NCI-H345 (cell line): Measurements from ENCODE around the gene KRTAP12-1.
"Not testable (repeated sequence)": the region's sequence is repeated elsewhere in the genome, so short reads cannot be mapped to it uniquely, and the experiment has no call there.

Experiments used
- DNase-seq: peaks from one replicate; lab custom pipeline; 2025; lab: John Stamatoyannopoulos, UW

KRTAP12-1 gene

DNA sequence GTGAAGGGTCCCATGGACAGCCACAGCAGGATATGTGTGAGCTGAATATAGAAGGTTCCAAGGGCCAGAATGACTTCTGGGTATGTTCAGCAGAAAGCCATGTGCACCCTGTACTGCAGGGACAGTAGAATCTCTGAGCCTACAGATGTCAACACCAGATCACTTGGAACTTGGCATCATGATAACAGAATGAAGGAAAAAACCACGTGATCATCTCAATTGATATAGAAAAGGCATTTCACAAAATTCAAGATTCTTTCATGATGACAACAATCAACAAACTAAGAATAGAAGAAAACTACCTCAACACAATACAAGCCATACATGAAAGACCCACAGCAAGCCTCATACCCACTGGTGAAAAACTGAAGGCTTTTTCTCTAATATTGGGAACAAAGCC is 14.4 kb downstream of the KRTAP12-1 start:
- no peak for DNase-seq

DNA sequence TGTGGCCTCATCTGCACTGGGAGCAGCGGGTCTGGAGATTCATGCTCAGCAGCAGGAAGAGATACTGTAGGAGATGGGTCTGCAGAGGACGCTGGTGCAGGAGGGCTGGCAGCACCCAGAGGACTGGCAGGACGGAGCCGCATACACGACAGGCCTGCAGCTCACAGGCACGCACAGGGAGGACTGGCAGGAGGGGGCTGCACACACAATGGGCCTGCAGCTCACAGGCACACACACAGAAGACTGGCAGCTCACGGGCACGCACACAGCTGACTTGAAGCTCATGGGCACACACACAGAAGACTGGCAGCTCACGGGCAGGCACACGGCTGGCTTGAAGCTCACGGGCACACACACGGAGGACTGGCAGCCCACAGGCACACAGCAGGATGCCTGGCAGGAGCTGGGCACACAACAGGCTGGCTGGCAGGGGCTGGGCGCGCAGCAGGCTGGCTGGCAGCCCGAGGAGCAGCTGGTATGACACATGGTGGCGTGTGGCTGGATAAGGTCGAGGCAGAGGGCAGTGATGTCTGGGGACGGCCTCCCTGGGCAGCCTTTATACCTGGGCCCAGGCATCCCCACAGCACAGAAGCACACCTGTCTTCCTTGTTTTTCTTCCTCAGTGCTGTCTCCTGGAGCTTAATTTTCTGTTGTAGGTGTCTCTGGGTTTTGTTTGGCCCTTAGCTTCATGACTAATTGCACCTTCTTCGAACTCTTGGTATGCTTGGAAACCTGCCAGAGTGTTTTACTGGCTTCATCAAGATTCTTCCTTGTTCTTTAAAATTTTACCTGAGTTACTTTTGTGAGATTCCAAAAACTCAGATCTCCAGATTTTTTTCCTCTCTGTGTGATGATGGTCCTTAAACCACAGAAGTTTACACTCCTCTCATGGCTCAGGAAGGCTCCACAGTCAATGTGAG is 15.3 kb downstream of the KRTAP12-1 start, which contains the start of gene KRTAP12-2:
TSS of gene KRTAP12-2 (minus strand) at position 527 of the 920 bp plus-strand sequence. CDS start at position 486, 41 bp downstream.
- DNase-seq: peak; percentile 86

DNA sequence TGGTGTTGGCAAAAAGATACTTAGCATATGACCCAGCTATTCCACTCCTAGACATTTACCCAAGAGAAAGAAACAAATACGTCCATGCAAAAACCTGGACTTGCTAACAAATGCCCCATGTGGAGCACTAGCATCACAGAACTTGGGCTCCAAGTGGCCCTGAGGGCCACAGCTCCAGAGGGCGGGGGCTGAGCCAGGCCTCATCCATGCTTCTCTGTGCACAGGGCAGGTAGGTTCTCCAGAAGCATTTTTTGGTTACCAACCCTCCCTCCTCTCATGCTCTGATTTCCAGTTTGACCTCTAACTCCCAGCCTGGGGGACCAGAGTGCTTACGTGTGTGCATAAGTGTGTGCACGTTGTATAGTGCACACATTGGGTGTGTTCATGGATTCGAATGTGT is 17.3 kb downstream of the KRTAP12-1 start:
- DNase-seq: no peak

DNA sequence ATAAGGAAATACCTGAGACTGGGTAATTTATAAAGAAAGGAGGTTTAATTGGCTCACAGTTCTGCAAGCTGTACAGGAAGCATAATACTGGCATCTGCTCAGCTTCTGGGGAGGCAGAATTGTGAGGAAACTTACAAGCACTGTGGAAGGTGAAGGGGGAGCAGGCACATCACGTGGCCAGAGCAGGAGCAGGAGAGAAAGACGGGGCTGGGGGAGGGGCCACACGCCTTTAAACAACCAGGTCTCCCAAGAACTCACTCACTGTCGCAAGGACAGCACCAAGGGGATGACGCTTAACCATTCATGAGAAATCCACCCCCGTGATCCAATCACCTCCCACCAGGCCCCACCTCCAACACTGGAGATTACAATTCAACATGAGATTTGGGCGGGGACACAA is 20.4 kb downstream of the KRTAP12-1 start:
- DNase-seq: not testable (repeated sequence)

DNA sequence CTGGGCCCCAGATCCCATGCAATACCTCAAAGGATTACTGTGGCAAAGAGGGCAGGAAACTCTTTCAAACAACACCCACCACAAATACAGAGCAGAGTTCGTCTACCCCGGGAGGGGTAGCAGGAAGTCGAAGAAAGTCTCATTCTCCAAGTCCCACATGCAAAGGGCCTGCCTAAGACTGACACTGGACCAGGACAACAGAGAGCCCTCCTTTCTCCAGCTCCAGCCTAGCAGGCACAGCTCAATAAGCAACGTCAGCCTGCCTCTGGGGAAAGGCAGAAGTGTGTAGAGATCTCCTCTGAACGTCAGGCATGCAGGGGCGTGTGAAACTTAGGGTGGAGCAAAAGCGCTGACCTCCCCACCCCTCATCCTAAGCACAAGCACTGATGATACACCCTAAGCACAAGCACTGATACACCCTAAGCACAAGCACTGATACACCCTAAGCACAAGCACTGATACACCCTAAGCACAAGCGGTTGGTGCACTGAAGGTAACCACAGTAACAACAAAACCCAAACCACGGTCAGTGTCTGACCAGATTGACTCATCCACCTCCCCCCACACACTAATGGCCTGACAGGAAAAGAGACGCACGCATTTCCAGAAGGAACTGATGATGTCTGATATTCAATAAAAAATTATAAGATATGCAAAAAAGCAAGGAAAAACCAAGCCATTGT is 22.9 kb downstream of the KRTAP12-1 start:
- DNase-seq: no peak

DNA sequence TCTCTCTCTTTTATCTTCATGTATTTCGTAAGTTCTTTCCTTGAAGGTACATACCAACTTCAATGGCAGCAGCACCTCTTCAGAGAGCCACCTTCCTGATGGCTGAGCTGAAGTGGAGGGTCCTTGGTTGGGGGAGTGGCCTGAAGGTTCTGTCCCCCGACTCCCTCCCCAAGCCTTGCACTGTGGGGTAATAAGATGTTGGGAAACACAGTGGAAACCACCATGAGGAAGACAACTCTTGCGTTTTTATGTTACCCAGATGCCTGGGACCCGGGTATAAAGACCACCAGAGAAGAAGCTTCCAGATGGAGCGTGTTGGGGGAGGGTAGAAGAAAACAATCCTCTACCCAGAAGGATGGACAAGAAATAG is 23.4 kb downstream of the KRTAP12-1 start:
- no peak for DNase-seq

DNA sequence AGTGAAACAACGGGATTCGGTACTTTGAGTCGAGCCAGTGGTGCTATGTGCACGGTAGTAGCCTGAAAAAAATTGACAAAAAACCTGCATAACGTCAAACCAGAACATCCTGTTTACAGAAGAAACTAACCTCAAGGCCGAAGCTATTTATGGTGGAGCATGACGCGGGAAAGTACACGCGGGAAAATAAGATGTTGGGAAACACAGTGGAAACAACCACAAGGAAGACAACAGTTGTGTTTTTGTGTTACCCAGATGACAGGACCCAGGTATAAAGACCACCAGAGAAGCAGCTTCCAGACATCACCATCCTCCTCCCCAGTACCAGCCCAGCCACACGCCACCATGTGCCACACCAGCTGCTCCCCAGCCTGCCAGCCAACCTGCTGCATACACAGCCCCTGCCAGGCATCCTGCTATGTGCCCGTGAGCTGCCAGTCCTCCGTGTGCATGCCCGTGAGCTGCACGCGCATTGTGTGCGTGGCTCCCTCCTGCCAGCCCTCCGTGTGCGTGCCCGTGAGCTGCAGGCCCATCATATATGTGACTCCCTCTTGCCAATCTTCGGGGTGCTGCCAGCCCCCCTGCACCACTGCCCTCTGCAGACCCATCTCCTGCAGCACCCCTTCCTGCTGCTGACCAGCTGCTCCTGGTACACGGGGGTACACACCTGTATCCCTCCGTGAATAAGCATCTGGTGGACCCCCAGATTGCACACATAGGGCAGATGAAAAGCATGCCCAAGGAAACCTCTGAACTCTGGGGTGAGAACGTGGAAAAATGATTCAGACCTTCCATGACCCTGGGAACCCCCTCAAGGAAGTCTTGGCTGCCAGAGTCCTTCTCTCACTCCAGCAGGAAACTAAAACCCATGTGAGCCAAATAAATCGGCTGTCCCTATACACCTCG is 24.1 kb downstream of the KRTAP12-1 start, which contains the start of gene KRTAP12-3:
TSS of gene KRTAP12-3 (plus strand) at position 298 of the 906 bp plus-strand sequence. CDS start at position 346, 48 bp downstream.
- no peak for DNase-seq

DNA sequence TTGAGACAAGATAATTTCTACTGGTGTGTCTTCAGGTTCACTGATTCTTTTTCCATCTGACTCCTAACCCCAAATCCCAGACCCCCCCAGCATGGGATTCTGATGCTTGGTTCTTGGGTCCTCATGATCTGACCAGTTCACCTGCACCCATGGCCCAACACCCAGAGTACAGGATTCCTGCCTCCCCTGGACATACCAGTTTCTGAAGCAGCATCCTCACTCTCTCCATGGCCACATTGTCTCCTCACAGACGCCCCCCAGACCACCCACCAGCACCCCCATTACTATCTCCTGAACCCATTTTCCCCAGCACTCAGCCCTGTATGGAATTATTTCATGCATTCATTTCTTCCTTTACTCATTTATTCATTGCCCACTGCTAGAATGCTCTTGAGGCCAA is 25.1 kb downstream of the KRTAP12-1 start:
- no peak for DNase-seq

DNA sequence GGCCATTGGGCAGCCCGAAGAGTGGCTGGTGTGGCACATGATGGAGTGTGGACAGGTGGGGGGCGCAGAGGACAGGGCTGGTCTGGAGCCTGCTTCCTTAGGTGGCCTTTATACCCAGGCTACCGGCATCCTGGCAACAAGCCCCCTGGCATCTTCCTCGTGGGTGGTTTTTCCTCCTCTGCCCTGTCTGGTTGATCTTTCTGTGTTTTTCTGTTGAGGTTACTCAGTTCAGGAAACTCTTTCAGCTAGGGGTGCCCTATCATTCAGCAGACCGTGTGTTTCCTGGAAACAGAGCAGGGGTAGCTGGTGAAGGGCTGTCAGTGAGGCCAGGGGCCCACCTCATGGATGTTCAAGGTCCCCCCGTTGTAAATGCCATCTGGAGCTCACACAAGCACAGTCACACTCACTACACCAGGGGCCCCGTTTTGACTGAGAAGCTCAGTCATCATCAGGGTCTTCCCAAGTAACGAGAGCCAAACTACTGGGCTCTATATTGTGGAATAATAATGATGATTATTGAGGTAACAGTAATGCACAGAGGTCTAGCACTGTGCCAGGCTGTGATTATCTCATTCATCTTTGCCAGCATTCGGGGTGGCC is 27.3 kb downstream of the KRTAP12-1 start, which contains the start of gene KRTAP12-4:
TSS of gene KRTAP12-4 (minus strand) at position 84 of the 600 bp plus-strand sequence. CDS start at position 39, 45 bp downstream.
- no peak for DNase-seq

DNA sequence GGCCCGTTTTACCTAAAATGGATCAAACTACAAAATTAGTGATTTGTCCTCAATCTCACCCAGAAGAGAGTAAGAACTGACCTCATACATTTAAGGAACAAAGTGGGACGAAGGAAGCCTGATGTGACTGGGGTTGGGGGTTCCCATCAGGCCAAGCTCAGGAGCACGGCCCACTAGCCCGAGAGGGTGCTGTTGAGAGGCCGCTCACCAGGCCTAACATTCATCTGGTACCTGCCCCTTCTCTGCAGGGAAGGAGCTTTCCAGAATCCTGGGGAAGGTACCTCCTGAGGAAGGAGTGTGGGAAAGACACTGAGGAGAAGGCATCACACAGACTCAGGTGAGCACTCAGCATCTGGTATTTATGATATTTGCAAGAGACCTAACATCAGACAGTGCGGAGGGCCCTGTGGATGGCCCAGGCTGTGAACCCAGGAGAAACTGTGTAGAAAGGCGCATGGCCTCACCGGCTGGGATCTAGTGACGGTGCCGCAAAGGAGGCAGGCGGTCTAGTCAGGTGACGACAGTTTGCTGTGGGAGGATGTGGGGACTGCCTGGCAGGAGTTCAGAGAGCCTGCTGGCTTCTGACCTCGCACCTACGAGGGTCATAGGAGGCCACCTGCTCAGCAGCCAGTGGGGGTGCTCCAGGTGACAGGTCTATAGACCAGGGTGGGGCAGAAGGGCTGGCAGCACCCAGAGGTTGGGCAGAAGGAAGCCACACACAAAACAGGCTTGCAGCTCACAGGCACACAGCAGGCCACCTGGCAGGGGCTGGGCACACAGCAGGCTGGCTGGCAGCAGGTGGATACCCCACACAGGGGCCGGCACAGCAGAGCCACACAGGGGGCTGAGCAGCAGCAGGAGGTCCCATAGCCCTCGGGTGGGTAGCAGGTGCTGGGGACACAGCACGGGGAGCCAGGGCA is 28.0 kb downstream of the KRTAP12-1 start:
- peak; percentile 91 for DNase-seq

DNA sequence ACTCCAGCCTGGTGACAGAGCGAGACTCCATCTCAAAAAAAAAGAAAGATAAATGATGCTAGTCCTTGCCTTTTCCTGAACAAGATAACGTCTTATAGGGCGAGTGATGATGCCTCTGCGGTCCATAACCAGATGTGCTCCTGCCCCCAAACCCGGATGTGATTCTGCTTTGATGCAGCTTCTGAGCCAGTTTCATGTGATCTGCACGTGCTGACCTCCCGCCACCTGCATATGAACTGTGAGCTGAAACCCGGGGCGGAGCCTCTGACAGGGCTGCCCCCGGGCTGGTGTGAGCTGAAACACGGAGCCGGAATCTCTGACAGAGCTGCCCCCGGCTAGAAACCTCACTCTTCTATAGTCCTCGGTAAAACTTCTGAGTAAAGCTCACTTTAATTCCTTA is 28.8 kb downstream of the KRTAP12-1 start:
- DNase-seq: peak; percentile 29

DNA sequence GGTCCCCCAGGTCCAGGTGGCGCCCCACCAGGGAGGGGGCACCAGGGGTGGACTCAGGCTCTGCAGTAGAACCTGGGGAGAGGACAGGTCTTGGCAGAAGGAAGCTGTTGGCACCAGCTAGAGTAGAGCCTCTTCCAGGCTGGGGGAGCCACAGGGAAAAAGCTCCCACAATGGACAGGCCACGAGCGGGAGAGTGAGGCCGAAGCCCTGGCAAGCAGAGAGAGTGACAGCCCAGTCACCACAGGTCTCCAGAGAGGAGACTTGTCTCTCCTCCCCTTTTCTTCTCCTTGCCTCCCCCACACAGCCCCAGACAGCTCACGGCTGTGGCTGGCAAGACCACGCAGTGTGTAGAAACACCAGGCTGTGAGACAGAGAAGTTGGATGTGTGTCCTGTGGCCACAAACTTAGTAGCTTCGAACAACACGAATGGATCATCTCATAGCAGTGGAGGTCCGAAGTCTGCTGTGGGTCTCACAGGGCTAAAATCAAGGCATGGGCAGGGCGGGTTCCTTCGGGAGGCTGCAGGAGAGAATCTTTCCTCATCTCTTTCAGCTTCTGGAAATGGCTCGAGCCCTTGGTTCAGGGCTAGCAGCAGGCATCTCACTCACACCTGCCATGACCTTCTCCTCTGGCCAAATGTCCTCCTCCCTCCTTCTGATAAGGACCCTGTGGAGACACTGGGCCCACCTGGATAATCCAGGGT is 30.8 kb downstream of the KRTAP12-1 start:
- DNase-seq: no peak

DNA sequence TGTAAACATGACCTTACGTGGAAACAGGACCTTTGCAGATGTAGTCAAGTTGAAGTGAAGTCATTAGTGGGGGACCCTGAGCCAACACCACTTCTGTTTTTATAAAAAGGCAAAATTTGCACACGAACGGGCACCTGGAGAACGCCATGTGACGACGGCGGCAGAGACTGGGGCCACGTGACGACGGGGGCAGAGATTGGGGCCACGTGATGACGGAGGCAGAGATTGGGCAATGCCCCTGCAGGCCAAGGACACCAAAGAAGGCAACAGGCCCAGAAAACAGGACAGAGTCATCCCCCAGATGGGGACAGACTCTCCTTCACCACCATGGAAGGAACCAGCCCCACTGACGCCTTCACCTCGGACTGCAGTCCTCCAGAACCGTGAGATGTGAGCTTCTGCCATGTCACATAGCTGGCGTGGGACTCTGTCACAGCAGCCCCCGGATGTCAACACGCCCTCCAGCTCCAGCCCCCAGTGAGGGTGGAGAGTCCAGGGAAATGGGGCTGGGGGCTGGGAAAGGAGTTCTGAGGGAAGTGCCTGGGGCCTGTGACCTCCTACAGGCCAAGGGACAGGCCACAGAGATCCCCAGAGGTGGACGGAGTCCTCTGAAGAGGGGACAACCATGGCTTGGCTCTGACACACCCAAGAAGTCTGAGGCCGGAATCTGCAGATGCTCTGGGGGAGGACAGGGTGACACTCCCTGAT is 31.5 kb downstream of the KRTAP12-1 start:
- DNase-seq: no peak

DNA sequence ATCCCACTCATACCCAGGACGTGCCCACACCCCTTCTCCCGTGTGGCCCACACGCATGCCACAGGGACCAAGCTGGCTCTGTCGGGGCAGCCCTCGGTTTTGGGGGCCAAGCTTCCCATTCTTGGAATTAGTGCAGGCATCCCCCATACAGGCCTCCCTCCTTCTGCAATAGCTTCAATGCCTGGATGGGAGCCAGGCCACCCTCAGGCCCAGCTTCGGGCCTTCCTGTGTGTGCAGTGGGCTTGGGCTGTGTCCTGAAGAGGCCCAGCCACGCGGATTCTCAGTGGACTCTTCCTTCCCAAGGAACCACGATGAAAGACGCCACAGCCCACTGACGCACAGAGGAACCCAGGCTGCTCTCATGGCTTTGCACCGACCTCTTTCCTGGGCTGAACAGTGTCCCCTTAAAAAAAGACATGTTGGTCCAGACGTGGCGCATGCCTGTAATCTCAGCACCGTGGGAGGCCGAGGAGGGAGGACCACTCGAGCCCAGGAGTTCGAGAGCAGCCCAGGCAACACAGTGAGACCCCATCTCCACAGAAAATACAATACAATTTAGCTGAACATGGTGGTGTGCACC is 32.4 kb downstream of the KRTAP12-1 start:
- no peak for DNase-seq

DNA sequence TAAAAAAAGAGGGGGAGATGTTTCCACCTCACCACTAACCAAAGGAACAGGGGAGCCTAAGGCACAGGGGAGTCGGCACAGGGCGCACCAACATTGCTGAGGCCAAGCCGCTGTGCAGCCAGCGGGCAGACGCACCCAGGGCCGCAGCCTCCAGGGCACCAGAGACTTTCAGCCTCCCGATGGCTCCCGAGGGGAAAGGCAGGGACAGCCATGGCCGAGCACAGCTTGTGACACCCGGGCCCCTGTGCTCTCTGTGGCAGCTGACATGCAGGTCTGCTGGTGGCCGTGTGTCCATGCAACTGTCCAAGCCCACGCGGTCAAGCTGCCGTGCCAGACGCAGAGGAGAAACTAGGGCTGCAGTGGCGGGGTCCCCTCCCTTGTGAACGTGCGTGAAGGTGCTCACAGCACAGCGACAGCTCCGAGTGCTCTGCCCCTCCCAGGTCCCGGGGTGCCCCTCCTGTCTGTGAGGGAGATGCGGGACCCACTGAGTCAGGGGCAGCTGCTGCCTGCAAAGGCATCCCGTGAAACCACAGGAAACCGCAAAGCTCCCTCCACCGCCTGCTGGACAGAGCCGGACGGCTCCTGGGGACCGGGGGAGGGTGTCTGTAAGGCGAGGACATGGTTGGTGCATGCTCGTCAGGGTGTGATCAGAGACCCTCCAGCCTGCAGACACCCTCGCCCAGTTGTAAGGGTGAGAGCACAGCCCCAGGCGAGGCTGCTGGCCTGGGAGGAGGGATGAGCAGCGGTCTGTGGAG is 33.2 kb downstream of the KRTAP12-1 start:
- no peak for DNase-seq

DNA sequence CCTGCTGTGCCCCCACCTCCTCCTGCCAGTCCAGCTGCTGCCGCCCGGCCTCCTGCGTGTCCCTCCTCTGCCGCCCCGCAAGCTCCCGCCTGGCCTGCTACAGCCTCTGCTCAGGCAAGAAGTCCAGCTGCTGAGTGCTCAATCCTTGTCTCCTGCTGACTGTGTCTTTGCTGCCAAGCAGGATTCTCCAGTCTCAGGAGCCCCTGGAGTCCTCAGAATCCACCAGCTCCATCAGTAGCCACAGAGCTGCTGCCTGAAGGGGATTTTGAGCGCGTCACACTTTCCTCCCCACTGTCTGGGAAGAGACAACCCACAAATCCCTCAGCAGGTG is 34.8 kb downstream of the KRTAP12-1 start:
- DNase-seq: no peak

DNA sequence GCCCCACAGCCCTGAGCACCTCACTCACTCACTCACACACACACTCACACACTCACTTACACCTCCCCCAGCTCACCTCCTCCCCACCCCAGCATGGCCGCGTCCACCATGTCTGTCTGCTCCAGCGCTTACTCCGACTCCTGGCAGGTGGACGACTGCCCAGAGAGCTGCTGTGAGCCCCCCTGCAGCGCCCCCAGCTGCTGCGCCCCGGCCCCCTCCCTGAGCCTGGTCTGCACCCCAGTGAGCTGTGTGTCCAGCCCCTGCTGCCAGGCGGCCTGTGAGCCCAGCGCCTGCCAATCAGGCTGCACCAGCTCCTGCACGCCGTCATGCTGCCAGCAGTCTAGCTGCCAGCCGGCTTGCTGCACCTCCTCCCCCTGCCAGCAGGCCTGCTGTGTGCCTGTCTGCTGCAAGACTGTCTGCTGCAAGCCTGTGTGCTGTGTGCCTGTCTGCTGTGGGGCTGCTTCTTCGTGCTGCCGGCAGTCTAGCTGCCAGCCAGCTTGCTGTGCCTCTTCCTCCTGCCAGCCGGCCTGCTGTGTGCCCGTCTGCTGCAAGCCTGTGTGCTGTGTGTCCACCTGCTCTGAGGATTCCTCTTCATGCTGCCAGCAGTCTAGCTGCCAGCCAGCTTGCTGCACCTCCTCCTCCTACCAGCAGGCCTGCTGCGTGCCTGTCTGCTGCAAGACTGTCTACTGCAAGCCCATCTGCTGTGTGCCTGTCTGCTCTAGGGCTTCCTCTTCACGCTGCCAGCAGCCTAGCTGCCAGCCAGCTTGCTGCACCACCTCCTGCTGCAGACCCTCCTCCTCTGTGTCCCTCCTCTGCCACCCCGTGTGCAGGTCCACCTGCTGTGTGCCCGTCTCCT is 35.4 kb downstream of the KRTAP12-1 start, which contains the start of gene KRTAP10-11:
TSS of gene KRTAP10-11 (plus strand) at position 49 of the 856 bp plus-strand sequence. CDS start at position 94, 45 bp downstream.
- peak; percentile 81 for DNase-seq
